BLaER1 (cell line): ENCODE results near the gene TRRAP.
A peak's percentile ranks its signal among the peaks of the same experiment; 100 is the strongest.

Source experiments
- H3K27ac ChIP-seq: shearing (Covaris generic); formaldehyde crosslinking; 2 replicates; pipeline ENCODE4 v1.8.1; 2022
- H3K27me3 ChIP-seq: shearing (Covaris generic); formaldehyde crosslinking; 2 replicates; pipeline ENCODE4 v1.8.1; 2022
- H3K36me3 ChIP-seq: shearing (Covaris generic); formaldehyde crosslinking; 2 replicates; pipeline ENCODE4 v1.8.1; 2022
- H3K4me1 ChIP-seq: shearing (Covaris generic); formaldehyde crosslinking; 2 replicates; pipeline ENCODE4 v1.8.1; 2022
- H3K4me2 ChIP-seq: shearing (Covaris generic); formaldehyde crosslinking; 2 replicates; pipeline ENCODE4 v1.8.1; 2022
- H3K4me3 ChIP-seq: shearing (Covaris generic); formaldehyde crosslinking; 2 replicates; pipeline ENCODE4 v1.8.1; 2022
- H3K9ac ChIP-seq: shearing (Covaris generic); formaldehyde crosslinking; 2 replicates; pipeline ENCODE4 v1.8.1; 2022
- H3K9me3 ChIP-seq: shearing (Covaris generic); formaldehyde crosslinking; 2 replicates; pipeline ENCODE4 v1.8.1; 2022
- H4K20me1 ChIP-seq: shearing (Covaris generic); formaldehyde crosslinking; 2 replicates; pipeline ENCODE4 v1.8.1; 2022
- Cebpa-rat ChIP-seq: shearing (Covaris generic); IDR thresholded peaks from 2 replicates; pipeline ENCODE4 v1.8.1; 2022

Gene TRRAP

DNA sequence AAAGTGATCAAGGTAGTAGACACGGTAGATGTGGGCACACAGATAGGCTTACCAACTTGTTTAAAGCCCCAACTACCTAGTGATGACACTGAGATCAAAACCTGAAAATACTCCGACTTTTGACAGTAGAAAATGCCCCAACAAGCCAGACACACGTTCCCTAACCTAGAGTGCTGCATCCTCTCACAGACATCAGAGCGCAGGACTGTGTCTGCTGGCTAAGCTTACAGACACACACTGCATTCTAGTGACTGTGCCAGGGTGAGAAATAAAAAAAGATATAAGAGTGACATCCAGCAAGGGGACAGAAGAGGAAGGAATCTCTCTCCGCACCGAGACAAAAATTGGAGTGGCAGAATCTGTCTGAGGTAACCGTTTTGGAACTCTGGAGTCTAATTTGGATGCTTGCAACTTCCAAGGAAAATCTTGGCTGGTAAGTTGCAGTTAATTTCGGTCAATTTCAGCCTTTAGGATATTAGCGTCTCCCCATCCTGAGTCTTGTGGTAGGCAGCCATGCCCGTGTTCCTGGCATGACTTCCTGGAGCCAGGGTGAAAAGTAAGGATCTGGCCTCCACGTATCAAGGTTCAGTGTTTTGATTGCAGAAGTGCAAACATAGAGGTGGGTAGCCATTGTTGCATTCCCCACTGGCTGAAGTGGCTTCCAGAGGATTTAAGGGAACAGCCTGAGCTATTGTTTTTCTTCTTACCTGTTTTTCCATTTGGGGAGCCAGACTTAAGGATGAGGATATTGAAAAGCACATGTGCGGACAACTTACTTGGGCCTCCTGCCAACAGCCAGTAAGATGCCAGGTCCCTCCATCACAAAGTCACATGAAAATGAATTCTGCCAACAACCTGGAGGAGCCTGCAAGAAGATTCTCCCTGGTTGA lies 141.4 kb downstream of the TRRAP start:
- Histone ChIP-seq H3K4me3 (no peak overlapping the region), H3K9me3 (no peaks in the 10 kb centered on the region), H3K36me3 (peaks cover 63% of the 10 kb centered on the region), H3K9ac (no peak overlapping the region), H3K4me1 (peaks cover 14% of the 10 kb centered on the region), H4K20me1 (no peaks in the 10 kb centered on the region), H3K27me3 (no peaks in the 10 kb centered on the region), H3K4me2 (no peak overlapping the region), H3K27ac (no peak overlapping the region)
- no peak for TF ChIP-seq Cebpa-rat

DNA sequence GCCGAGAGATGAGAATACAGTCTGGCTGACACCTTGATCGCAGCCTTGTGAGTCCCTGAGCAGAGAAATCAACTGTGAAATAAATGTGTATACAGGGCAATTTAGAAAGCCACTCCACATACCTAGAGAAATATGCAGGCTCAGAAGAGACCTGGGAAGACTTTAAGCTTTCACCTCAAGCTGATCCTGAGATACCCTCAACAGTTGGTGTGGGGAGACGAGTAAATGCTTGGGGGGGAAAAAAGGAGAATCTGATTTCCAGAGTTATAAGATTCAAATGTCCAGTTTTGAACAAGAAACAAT lies 142.0 kb downstream of the TRRAP start:
- Histone ChIP-seq H3K27ac (no peak overlapping the region), H3K9ac (no peak overlapping the region), H3K4me1 (peaks cover 14% of the 10 kb centered on the region), H3K4me2 (no peak overlapping the region), H3K27me3 (no peaks in the 10 kb centered on the region), H3K9me3 (no peaks in the 10 kb centered on the region), H3K36me3 (peaks cover 57% of the 10 kb centered on the region), H3K4me3 (no peak overlapping the region), H4K20me1 (no peaks in the 10 kb centered on the region)
- no peak for TF ChIP-seq Cebpa-rat

DNA sequence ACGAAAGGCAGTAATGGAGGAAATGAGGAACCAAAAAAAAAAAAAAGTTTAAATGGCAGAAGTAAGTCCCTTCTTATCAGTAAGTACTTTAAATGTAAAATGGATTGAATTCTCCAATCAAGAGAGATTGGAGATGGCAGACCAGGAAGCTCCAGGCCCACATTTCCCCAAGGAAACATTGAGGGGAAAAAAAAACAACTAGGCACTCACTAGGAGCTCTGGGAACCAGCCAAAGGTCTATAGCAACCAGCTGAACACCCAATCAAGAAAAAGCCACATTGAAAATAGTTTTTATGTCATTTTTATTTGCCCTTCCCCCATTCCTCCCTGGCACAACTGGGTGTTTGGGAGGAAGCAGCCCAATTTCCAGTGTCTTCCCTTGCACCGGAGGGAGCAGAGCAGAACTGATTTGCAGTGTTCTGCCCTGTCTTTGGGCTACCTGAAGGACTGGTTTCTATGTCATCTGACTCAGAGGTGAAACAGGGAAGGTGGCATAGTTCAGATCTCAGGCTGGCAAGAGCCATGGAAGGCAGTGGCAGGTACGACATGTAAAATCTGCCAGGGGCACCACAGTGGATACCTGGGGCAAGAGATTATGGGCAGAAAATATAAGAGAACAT lies 143.7 kb downstream of the TRRAP start:
- H4K20me1 ChIP-seq, result no peaks in the 10 kb centered on the region
- H3K9me3 ChIP-seq, result no peaks in the 10 kb centered on the region
- 0 out of 2 replicates have a peak overlapping the region, but pooled peaks have one; percentile 13 for H3K27ac ChIP-seq
- no peaks in the 10 kb centered on the region for H3K27me3 ChIP-seq
- H3K36me3 ChIP-seq, result peaks cover 42% of the 10 kb centered on the region
- TF ChIP-seq Cebpa-rat, result no peak
- peaks cover 14% of the 10 kb centered on the region for H3K4me1 ChIP-seq
- H3K4me2 ChIP-seq, result peak overlapping the region; percentile 24; the same call in 1 of the 2 replicates
- H3K4me3 ChIP-seq, result no peak overlapping the region
- no peak overlapping the region for H3K9ac ChIP-seq

DNA sequence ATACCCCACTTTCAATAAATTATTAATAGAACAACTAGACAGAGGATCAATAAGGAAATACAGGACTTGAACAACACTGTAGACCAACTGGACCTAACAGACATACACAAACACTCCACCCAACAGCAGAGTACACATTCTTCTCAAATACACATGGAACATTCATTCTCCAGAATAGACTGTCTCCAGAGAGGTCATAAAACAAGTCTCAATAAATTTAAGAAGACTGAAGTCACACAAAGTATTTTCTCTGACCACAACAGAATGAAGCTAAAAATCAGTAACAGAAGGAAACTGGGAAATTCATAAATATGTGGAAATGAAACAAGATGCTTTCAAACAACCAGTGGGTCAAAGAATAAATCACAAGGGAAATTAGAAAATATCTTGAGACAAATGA lies 145.7 kb downstream of the TRRAP start:
- no peaks in the 10 kb centered on the region for H4K20me1 ChIP-seq
- peaks cover 48% of the 10 kb centered on the region for H3K36me3 ChIP-seq
- H3K27me3 ChIP-seq, result no peaks in the 10 kb centered on the region
- H3K4me3 ChIP-seq, result no peak overlapping the region
- H3K4me1 ChIP-seq, result peaks cover 18% of the 10 kb centered on the region
- no peak overlapping the region for H3K27ac ChIP-seq
- no peak overlapping the region for H3K9ac ChIP-seq
- no peak overlapping the region for H3K4me2 ChIP-seq
- TF ChIP-seq Cebpa-rat, result no peak
- no peaks in the 10 kb centered on the region for H3K9me3 ChIP-seq

DNA sequence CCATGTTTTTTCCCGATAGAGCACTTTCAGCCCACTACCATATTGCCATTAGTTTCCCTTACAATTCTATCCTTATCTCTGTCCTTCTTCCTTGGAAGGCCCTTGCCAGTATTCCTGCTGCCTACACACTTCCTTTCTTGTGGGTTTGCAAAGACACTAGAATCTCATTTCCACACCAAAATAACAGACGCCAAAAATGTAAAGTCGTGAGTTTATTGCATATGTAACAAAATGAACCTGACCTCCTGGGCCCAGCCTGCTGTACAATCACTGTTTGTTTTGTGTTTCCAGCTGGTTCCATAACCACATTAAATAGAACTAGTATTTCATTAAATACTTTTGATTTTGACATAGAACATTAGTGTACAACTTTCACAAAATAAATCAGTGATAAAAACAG lies 148.9 kb downstream of the TRRAP start:
- no peak overlapping the region for H3K4me3 ChIP-seq
- H3K27ac ChIP-seq, result no peak overlapping the region
- no peaks in the 10 kb centered on the region for H3K27me3 ChIP-seq
- H4K20me1 ChIP-seq, result no peaks in the 10 kb centered on the region
- no peak for TF ChIP-seq Cebpa-rat
- H3K9me3 ChIP-seq, result no peaks in the 10 kb centered on the region
- H3K9ac ChIP-seq, result no peak overlapping the region
- H3K4me2 ChIP-seq, result no peak overlapping the region
- H3K36me3 ChIP-seq, result peaks cover 64% of the 10 kb centered on the region
- H3K4me1 ChIP-seq, result peaks cover 43% of the 10 kb centered on the region

DNA sequence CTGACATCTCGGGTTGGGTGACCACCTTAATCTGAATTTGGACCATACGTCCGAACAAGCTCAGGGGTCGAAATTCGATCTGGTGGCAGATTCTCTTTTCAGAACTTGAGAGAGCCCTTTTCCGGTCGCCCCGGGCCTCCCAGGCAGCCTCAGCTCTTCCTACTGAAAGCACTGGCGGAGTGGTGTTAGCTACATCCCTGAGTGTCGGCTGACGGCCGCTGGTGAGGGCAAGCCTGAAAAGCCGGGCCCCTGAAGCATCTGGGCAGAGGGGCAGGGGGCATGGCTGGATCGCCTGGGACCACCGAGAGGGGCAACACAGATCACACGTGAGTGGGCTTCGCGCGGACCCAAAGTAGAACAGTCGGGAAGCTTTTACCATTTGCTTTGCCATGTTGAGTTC lies 149.5 kb downstream of the TRRAP start:
- H4K20me1 ChIP-seq, result no peaks in the 10 kb centered on the region
- peaks cover 48% of the 10 kb centered on the region for H3K4me1 ChIP-seq
- no peak overlapping the region for H3K4me3 ChIP-seq
- no peak overlapping the region for H3K9ac ChIP-seq
- no peaks in the 10 kb centered on the region for H3K9me3 ChIP-seq
- no peak overlapping the region for H3K27ac ChIP-seq
- no peak for TF ChIP-seq Cebpa-rat
- H3K27me3 ChIP-seq, result no peaks in the 10 kb centered on the region
- H3K36me3 ChIP-seq, result peaks cover 68% of the 10 kb centered on the region
- H3K4me2 ChIP-seq, result no peak overlapping the region

DNA sequence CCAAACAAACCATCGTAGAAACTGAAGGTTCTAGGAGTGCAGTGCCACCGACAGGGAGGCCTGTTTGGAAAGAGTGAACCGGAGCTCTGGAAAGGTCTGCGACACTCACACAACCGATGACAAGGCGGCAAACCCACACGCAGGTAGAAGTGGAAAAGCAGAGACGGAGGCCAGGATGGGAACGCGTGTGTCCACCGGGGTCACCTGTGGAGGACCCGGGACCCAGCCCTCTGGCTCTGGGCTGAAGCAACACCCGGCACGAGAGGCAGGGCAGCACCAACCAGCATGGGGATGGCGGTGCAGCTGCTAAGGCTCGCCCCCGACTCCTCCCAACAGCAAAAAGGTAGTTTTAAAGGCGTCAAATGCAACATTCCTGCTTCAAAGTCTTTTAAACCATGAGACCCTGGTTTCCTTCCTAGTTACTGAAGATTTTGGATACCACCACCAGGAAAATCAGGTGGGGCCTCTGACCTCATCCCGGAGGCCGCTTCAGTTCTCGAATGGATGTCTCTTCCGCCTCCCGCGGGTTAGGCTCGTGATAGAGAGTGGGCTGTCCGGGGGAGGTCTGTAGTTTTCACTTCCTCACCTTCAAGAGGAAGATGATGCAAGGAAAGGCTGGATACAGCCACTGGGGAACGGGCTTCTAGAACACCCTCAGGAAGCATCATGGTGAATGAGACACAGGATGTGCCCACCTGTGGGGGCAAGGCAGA lies 150.1 kb downstream of the TRRAP start:
- peaks cover 71% of the 10 kb centered on the region for H3K36me3 ChIP-seq
- no peaks in the 10 kb centered on the region for H3K9me3 ChIP-seq
- TF ChIP-seq Cebpa-rat, result no peak
- H3K4me1 ChIP-seq, result peaks cover 54% of the 10 kb centered on the region
- no peak overlapping the region for H3K9ac ChIP-seq
- H3K4me3 ChIP-seq, result no peak overlapping the region
- no peaks in the 10 kb centered on the region for H3K27me3 ChIP-seq
- H4K20me1 ChIP-seq, result no peaks in the 10 kb centered on the region; the same call in 1 of the 2 replicates
- H3K4me2 ChIP-seq, result no peak overlapping the region
- peak overlapping the region; percentile 18; the same call in 1 of the 2 replicates for H3K27ac ChIP-seq

DNA sequence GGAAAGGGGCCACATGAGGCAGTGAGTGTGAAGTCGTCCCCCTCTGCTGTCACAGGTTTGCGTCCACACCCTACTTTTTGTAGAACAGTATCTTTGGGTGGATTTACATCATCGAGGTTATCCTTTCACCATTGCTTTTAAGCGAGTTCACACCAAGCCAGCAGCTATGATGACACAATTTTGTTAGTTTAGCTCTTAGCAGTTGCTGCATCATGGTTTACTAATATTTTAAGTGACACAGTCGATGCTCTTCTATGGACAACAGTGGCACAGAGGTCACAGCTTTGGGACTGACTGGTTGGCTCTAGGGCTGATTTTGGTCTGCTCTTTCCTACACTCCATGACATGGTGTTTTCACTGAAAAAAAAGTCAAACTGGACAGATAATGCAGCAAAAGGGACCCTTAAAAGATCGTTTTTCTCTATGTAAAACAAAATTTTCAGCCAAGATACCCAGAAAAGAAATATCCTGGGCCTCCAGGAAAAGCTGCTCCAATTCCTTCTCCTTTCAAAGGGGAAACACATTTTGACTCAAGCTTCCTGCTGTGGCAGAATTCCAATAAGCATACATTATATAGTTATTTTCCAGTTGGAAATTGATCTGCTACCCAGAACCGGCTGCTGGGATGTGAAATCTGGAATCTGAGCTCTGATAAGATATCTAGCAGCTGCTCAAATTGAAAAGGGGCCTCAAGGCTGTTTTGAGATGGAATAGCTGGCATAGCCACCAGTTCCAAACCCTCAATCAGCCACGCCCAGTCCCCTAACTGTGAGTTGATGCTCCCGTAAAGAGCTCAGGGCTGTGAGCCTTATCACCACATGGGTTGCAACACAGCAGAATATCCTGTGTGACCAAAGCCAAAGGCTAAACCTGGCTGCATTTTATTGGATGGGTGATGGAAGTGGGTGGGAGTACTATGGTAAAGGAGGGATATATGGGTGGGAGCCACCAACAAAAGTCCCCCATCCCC lies 151.4 kb downstream of the TRRAP start:
- Histone ChIP-seq H3K27ac (peak overlapping the region; percentile 33; the same call in 1 of the 2 replicates), H3K4me3 (no peak overlapping the region), H4K20me1 (no peaks in the 10 kb centered on the region; the same call in 1 of the 2 replicates), H3K4me2 (peak overlapping the region; percentile 10; the same call in 1 of the 2 replicates), H3K36me3 (peaks cover 78% of the 10 kb centered on the region), H3K9ac (no peak overlapping the region), H3K4me1 (peaks cover 61% of the 10 kb centered on the region), H3K9me3 (no peaks in the 10 kb centered on the region), H3K27me3 (no peaks in the 10 kb centered on the region)
- no peak for TF ChIP-seq Cebpa-rat

DNA sequence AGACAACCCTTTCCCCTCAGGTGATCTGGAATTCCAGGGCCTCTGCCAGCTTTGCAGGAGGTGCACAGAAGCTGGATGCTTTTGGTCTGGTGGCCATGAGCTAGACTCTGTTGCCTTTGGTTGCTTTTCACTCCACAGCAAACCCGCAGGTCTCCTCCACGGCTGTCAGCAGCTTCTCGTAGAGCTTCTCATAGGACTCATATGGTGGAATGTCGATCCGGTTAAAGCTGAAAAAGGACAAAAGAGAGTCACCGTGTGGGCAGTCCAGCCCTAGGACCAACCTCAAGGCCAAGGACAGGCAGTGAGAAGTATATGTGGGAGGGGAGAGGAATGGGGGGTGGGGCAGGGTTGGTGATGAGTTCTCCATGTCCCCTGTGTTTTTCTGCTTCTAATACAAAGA lies 152.1 kb downstream of the TRRAP start:
- no peak for TF ChIP-seq Cebpa-rat
- Histone ChIP-seq H3K27me3 (no peaks in the 10 kb centered on the region), H3K9me3 (no peaks in the 10 kb centered on the region), H3K4me2 (0 out of 2 replicates have a peak overlapping the region, but pooled peaks have one; percentile 10), H4K20me1 (no peaks in the 10 kb centered on the region; the same call in 1 of the 2 replicates), H3K4me3 (no peak overlapping the region), H3K9ac (no peak overlapping the region), H3K36me3 (peaks cover 84% of the 10 kb centered on the region), H3K4me1 (peaks cover 68% of the 10 kb centered on the region), H3K27ac (peak overlapping the region; percentile 33; the same call in 1 of the 2 replicates)
